Measurements from ENCODE around the gene ZMYM1. TPM values are rescaled to one million over a fixed set of nuclear protein-coding genes. Genes with fewer than 3 reads are reported as not detected.

ZMYM1 gene
- total RNA-seq, 1 donor from 2014 or later = 12.6 TPM

- TF ChIP-seq CTCF (IDR thresholded peaks at IDR 0.05) = no peak
- Histone ChIP-seq H3K4me3 (no peak overlapping the region), H3K27ac (no peak overlapping the region), H3K27me3 (ENCODE audit: low read depth) (no peaks in the 10 kb centered on the region), H3K9me3 (peaks cover 5% of the 10 kb centered on the region), H3K36me3 (no peaks in the 10 kb centered on the region), H3K4me1 (peaks cover 21% of the 10 kb centered on the region)
- no peak for DNase-seq
- no peak for ATAC-seq
- intact Hi-C loops (cut with DNase I) = no loop called here
Observed at GRCh38 chr1:35033346-35033745, 45.8 kb upstream of the ZMYM1 start.

GRCh38 chr1:35036621-35037020 is 42.6 kb upstream of the ZMYM1 start:
- Histone ChIP-seq H3K9me3 (peaks cover 5% of the 10 kb centered on the region), H3K27ac (no peak overlapping the region), H3K27me3 (ENCODE audit: low read depth) (no peaks in the 10 kb centered on the region), H3K36me3 (no peaks in the 10 kb centered on the region), H3K4me1 (no peaks in the 10 kb centered on the region), H3K4me3 (no peak overlapping the region)
- ATAC-seq (no peak), DNase-seq (no peak)
- intact Hi-C loops (cut with DNase I) = no loop called here
- no peak for TF ChIP-seq CTCF (IDR thresholded peaks at IDR 0.05)

- Histone ChIP-seq H3K9me3 (peaks cover 5% of the 10 kb centered on the region), H3K4me3 (no peak overlapping the region), H3K4me1 (no peaks in the 10 kb centered on the region), H3K27me3 (ENCODE audit: low read depth) (no peaks in the 10 kb centered on the region), H3K36me3 (no peaks in the 10 kb centered on the region), H3K27ac (no peak overlapping the region)
- intact Hi-C loops (cut with DNase I) = no loop called here
- ATAC-seq (no peak), DNase-seq (no peak)
- TF ChIP-seq CTCF (IDR thresholded peaks at IDR 0.05) = no peak
Observed at GRCh38 chr1:35037206-35037605, 42.0 kb upstream of the ZMYM1 start.

- no peak for DNase-seq
- Histone ChIP-seq H3K4me3 (no peak overlapping the region), H3K27ac (no peak overlapping the region), H3K27me3 (ENCODE audit: low read depth) (no peaks in the 10 kb centered on the region), H3K4me1 (no peaks in the 10 kb centered on the region), H3K36me3 (no peaks in the 10 kb centered on the region), H3K9me3 (peaks cover 2% of the 10 kb centered on the region)
- ATAC-seq = no peak
- no peak for TF ChIP-seq CTCF (IDR thresholded peaks at IDR 0.05)
- intact Hi-C loops (cut with DNase I) = no loop called here
Observed at GRCh38 chr1:35038723-35039122, 40.5 kb upstream of the ZMYM1 start.

GRCh38 chr1:35043498-35043897 is 35.7 kb upstream of the ZMYM1 start:
- intact Hi-C loops (cut with DNase I) = no loop called here
- DNase-seq = no peak
- no peak for ATAC-seq
- Histone ChIP-seq H3K9me3 (no peaks in the 10 kb centered on the region), H3K4me3 (no peak overlapping the region), H3K4me1 (no peaks in the 10 kb centered on the region), H3K36me3 (no peaks in the 10 kb centered on the region), H3K27ac (no peak overlapping the region), H3K27me3 (ENCODE audit: low read depth) (no peaks in the 10 kb centered on the region)
- TF ChIP-seq CTCF (IDR thresholded peaks at IDR 0.05) = no peak

- Histone ChIP-seq H3K4me1 (no peaks in the 10 kb centered on the region), H3K9me3 (no peaks in the 10 kb centered on the region), H3K4me3 (no peak overlapping the region), H3K27me3 (ENCODE audit: low read depth) (no peaks in the 10 kb centered on the region), H3K27ac (no peak overlapping the region), H3K36me3 (no peaks in the 10 kb centered on the region)
- TF ChIP-seq CTCF (IDR thresholded peaks at IDR 0.05) = no peak
- DNase-seq (no peak), ATAC-seq (no peak)
- intact Hi-C loops (cut with DNase I) = no loop called here
Observed at GRCh38 chr1:35044431-35044830, 34.8 kb upstream of the ZMYM1 start.
